Stimulated activated effector memory CD8-positive, alpha-beta T cell treated with anti-CD3 and anti-CD28 coated beads, Interleukin-12 subunit alpha, Interleukin-12 subunit beta, amount 100 ng/mL, for 72 hours (primary cell): ENCODE data around the gene SOX8.
A peak's percentile ranks its signal among the peaks of the same experiment; 100 is the strongest.

Source experiments
- ATAC-seq: fragments of 150-1000 bp; cut with Tn5 transposase; 2 replicates; pipeline ENCODE4 v1.10.0; 2021
- DNase-seq, 2 donors: peaks; one replicate each; pipeline ENCODE4 v3.0.0; 2021 to 2022; ENCODE audit warnings: low spot score in 2 of 2
- H3K27ac Mint-ChIP-seq: one replicate; pipeline ENCODE4 v1.8.0; 2022; ENCODE audit warnings: mild to moderate bottlenecking, mixed read lengths
- H3K36me3 Mint-ChIP-seq: one replicate; pipeline ENCODE4 v1.8.0; 2022; ENCODE audit warnings: mild to moderate bottlenecking, mixed read lengths
- H3K4me1 Mint-ChIP-seq: one replicate; pipeline ENCODE4 v1.8.0; 2022; ENCODE audit warnings: mixed read lengths
- H3K4me3 Mint-ChIP-seq: one replicate; pipeline ENCODE4 v1.8.0; 2022; ENCODE audit warnings: mild to moderate bottlenecking, mixed read lengths
- H3K9me3 Mint-ChIP-seq: one replicate; pipeline ENCODE4 v1.8.0; 2022; ENCODE audit warnings: mixed read lengths

Gene SOX8

GRCh38 chr16:986411-986810 lies 4.8 kb downstream of the SOX8 start:
- ATAC-seq (no peak), DNase-seq (no peak)
- H3K4me3 Mint-ChIP-seq = no peak overlapping the region
- H3K4me1 Mint-ChIP-seq = no peaks in the 10 kb centered on the region
- H3K36me3 Mint-ChIP-seq = no peaks in the 10 kb centered on the region
- H3K27ac Mint-ChIP-seq = no peak overlapping the region
- no peaks in the 10 kb centered on the region for H3K9me3 Mint-ChIP-seq

DNA sequence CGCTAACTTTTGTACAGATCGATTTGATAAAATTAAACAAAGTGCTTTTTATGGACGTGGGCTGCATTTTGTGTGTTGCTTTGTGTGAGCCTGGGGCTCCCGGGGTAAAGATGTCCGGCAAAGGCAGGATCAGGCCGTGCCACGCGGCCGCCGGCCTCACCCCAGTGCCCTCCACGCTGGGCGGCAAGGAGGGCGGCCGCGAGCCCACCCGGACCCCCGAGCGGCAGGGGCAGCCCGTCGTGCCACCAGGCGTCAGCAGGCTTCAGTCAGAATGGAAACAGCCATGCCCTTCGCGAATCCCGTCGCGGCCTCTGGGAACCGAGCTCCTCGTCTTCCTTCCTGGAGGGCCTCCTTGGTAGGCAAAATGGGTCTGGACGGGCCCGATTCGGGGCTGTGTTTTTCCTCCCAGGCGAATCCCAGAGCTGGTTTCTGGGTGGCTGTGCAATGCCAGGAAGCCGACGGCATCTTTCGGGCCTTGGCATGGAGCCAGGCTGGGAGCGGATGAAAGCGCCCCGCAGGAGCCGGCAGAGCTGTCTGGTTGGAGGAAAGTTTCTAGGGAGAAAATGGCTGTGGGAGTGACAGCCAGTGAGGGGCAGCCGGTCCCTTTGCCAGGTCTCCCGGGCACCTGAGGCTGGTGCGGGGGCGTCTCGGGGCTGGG lies 5.5 kb downstream of the SOX8 start:
- H3K4me1 Mint-ChIP-seq = no peaks in the 10 kb centered on the region
- no peak for DNase-seq
- H3K27ac Mint-ChIP-seq = no peak overlapping the region
- no peaks in the 10 kb centered on the region for H3K9me3 Mint-ChIP-seq
- no peak for ATAC-seq
- no peaks in the 10 kb centered on the region for H3K36me3 Mint-ChIP-seq
- H3K4me3 Mint-ChIP-seq = no peak overlapping the region

- DNase-seq = no peak
- Mint-ChIP-seq H3K36me3 (no peaks in the 10 kb centered on the region), H3K9me3 (no peaks in the 10 kb centered on the region), H3K4me1 (no peaks in the 10 kb centered on the region), H3K27ac (no peak overlapping the region), H3K4me3 (no peak overlapping the region)
- ATAC-seq = no peak
These were observed 6.3 kb downstream of the SOX8 start for GRCh38 chr16:987906-988305.

DNA sequence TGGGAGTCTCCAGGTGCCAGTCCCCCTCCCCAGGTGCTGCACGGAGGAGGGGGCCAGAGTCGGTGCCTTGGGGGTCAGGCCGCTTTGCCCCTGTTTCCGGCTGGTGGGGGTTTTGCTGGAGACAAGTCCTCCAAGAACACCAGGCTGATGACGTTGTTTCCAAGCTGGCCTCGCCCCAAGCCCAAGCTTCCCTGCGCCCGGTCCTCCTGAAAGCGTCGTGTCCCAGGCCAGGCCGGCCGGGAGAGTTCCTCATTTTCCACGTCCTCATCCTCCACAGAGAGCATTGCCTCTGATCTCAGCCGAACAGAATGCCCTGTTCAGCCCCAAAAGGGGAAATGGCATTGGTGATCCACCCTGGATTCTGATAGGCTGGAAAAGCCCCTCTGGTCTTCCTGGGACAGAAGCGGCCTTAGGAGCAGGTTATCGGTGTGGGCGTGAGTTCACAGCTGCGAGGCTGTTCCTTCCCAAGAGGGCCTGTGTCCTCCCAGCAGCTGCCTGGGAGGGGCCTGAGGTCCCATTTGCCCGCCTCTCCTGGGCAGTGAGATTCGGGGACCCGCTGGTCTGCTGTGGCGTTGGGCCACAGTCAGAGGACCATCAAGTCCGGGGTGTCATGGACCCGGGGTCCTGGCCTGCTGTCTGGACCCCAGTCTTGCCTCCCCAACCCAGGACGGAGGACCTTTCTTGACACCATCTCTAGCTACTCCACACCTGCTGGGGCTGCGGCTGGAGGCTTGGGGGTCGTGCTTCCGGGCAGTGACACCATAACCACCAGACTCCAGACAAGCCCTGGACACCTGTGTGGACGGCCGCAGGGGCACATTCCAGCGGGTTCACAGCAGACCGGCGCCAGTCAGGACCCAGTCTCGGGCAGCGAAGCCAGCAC lies 7.1 kb downstream of the SOX8 start:
- H3K9me3 Mint-ChIP-seq = no peaks in the 10 kb centered on the region
- H3K36me3 Mint-ChIP-seq = no peaks in the 10 kb centered on the region
- H3K27ac Mint-ChIP-seq = no peak overlapping the region
- H3K4me3 Mint-ChIP-seq = no peak overlapping the region
- H3K4me1 Mint-ChIP-seq = no peaks in the 10 kb centered on the region
- no peak for DNase-seq
- no peak for ATAC-seq

GRCh38 chr16:989354-989814 lies 7.8 kb downstream of the SOX8 start:
- H3K4me3 Mint-ChIP-seq = no peak overlapping the region
- H3K4me1 Mint-ChIP-seq = no peaks in the 10 kb centered on the region
- no peak for ATAC-seq
- no peak overlapping the region for H3K27ac Mint-ChIP-seq
- no peaks in the 10 kb centered on the region for H3K36me3 Mint-ChIP-seq
- H3K9me3 Mint-ChIP-seq = no peaks in the 10 kb centered on the region
- no peak for DNase-seq

DNA sequence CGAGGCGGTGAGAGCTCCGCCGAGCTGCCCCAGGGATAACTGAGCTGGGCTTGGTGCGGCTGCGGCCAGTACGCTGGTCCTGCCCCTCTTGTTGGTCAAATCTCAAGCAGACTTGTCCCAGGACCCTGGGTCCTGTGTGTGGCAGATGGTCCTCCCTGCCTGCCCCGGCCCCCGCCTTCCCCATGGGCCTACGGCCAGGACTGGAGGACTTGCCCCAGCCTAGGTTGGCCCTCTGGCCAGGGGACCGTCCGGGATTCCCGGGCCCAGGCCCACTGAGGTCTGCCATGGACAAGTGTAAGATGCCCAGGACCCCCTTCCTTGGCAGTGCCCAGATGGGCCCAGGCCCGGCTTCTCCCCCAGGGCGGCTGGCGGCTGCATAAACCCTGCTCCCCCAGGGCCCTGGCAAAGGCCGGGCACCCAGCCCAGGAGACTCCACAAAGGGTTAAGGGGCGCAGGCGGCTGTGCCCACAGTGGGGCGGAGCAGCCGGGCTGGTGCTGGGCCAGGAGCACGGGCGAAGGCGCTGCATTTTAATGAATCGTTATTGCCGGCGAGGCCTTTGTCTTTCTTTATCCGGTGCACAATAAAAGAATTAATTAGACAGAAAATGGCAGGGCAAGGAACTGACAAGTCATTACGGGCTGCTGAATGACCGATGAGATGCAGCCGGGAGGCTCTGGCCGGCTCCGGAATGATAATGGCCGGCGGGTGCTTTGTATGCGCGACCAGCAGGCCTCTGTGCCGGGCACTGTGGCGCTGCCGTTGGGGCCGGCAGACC lies 9.1 kb downstream of the SOX8 start:
- ATAC-seq (no peak), DNase-seq (no peak)
- Mint-ChIP-seq H3K4me1 (peaks cover 9% of the 10 kb centered on the region), H3K9me3 (no peaks in the 10 kb centered on the region), H3K27ac (no peak overlapping the region), H3K36me3 (no peaks in the 10 kb centered on the region), H3K4me3 (no peak overlapping the region)

DNA sequence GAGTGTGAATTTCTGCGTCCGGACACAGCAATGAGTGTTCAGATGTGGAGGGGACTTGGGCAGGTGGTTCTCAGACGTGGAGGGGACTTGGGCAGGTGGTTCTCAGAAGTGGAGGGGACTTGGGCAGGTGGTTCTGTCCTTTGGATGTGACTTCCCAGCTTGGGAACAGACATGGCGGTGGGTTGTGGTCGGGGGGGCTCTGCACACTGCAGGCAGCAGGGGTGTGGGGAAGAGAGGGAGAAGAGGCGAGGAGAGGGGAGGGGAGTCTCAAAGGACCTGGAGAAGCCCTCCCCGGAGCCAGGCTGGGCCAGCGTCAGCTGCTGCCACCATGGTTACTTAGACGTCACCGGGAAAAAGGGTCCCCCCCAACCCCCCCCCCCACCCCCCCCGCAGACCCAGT lies 9.8 kb downstream of the SOX8 start:
- Mint-ChIP-seq H3K4me1 (peaks cover 15% of the 10 kb centered on the region), H3K27ac (no peak overlapping the region), H3K9me3 (no peaks in the 10 kb centered on the region), H3K36me3 (no peaks in the 10 kb centered on the region), H3K4me3 (no peak overlapping the region)
- DNase-seq (no peak), ATAC-seq (no peak)

GRCh38 chr16:991773-992172 lies 10.2 kb downstream of the SOX8 start:
- Mint-ChIP-seq H3K4me1 (peaks cover 19% of the 10 kb centered on the region), H3K36me3 (no peaks in the 10 kb centered on the region), H3K27ac (no peak overlapping the region), H3K9me3 (no peaks in the 10 kb centered on the region), H3K4me3 (no peak overlapping the region)
- DNase-seq (no peak), ATAC-seq (no peak)

DNA sequence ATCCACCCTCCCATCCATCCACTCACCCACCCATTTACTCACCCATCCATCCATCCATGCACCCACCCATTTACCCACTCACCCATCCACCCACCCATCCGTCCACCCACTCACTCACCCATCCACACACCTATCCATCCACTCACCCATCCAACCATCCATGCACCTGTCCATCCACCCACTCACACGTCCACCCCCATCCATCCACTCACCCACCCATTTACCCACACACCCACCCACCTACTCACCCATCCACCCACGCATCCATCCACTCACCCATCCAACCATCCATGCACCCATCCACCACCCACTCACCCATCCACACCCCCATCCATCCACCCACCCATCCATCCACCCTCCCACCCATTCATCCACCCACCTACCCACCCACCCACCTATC lies 12.2 kb downstream of the SOX8 start:
- H3K9me3 Mint-ChIP-seq = no peaks in the 10 kb centered on the region
- H3K36me3 Mint-ChIP-seq = no peaks in the 10 kb centered on the region
- ATAC-seq (no peak), DNase-seq (no peak)
- H3K4me1 Mint-ChIP-seq = peaks cover 39% of the 10 kb centered on the region
- no peak overlapping the region for H3K27ac Mint-ChIP-seq
- no peak overlapping the region for H3K4me3 Mint-ChIP-seq

GRCh38 chr16:995087-995486 lies 13.5 kb downstream of the SOX8 start:
- H3K27ac Mint-ChIP-seq = peak overlapping the region; percentile 41
- peaks cover 40% of the 10 kb centered on the region for H3K4me1 Mint-ChIP-seq
- no peak overlapping the region for H3K4me3 Mint-ChIP-seq
- H3K9me3 Mint-ChIP-seq = no peaks in the 10 kb centered on the region
- no peak for ATAC-seq
- H3K36me3 Mint-ChIP-seq = no peaks in the 10 kb centered on the region
- DNase-seq = no peak

DNA sequence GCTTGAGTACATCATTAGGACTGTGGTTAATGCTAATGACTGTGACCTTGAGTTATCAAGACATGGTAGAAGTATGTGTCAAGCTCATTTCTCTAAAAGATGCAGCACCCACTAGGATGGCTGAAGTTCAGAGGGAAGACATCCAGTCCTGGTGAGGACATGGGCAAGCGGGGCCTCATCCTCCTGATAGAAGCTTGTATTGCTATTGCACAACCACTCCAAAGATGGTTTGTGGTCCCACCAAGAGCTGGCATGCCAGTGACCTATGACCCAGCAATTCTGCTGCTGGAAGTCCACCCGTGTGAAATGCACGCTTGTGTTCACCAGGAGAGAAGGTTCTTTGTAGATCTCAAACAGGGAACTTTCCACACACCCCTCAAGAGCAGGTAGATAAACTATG lies 14.2 kb downstream of the SOX8 start:
- Mint-ChIP-seq H3K27ac (no peak overlapping the region), H3K4me1 (peaks cover 40% of the 10 kb centered on the region), H3K9me3 (no peaks in the 10 kb centered on the region), H3K36me3 (no peaks in the 10 kb centered on the region), H3K4me3 (peak overlapping the region; percentile 71)
- ATAC-seq (no peak), DNase-seq (no peak)

DNA sequence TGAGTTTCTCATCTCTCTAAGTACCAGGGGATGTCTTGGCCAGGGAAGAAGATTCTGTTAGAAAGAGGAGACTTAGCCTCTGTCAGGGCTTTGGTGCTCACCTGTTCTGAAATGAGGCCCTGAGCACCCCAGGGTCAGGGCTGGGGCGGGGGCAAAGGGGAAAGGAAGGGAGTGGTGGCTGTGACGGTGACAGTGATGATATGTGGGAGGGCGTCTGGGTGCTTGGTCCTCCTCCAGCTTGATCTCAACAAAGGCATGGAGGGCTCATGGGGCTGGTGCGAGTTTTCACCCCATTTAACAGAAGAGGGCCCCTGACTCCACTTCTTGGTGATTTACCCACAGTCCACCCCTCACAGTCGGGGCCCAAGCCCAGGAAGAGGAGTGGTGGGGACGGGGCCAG lies 15.1 kb downstream of the SOX8 start:
- peak; percentile 3 for ATAC-seq
- Mint-ChIP-seq H3K27ac (peak overlapping the region; percentile 89), H3K4me1 (peaks cover 40% of the 10 kb centered on the region), H3K4me3 (peak overlapping the region; percentile 71), H3K36me3 (no peaks in the 10 kb centered on the region), H3K9me3 (no peaks in the 10 kb centered on the region)
- no peak for DNase-seq

DNA sequence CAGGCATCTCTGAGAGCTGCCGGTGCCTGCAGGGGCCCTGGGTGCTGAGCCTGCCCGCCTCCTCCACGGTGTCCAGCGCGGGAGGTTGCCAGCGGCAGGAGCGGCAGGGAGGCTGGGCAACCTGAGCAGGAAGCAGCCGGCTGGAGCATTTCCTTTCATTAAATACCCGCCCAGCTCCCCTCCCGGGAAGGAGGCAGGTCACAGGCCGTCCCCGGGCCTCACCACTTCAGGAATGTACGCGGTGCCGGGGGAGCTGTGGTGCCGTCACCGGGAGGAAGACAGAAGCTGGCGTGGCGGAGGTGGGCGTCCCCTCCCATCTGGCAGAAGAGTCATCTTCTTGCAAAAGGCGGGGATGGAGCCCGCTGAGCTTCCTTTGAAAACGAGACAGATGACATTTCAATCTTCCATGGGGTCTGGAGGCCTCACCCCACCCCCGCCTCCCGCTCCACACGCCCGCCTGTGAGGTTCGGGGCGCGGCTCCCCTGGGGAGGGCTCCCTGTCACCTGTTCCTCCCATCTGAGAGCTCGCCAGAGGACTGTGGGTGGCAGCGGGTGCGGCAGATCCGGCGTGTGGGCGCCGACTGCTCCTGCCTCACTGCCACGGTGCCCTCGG lies 16.0 kb downstream of the SOX8 start:
- DNase-seq = no peak
- Mint-ChIP-seq H3K9me3 (no peaks in the 10 kb centered on the region), H3K4me1 (peaks cover 47% of the 10 kb centered on the region), H3K27ac (peak overlapping the region; percentile 89), H3K36me3 (no peaks in the 10 kb centered on the region), H3K4me3 (peak overlapping the region; percentile 71)
- peak; percentile 66 for ATAC-seq

GRCh38 chr16:998211-998610 lies 16.6 kb downstream of the SOX8 start:
- Mint-ChIP-seq H3K36me3 (no peaks in the 10 kb centered on the region), H3K4me1 (peaks cover 53% of the 10 kb centered on the region)
- ATAC-seq = peak; percentile 2

GRCh38 chr16:998615-999014 lies 17.0 kb downstream of the SOX8 start:
- Mint-ChIP-seq H3K36me3 (no peaks in the 10 kb centered on the region), H3K4me3 (no peak overlapping the region), H3K4me1 (peaks cover 55% of the 10 kb centered on the region), H3K9me3 (no peaks in the 10 kb centered on the region), H3K27ac (peak overlapping the region; percentile 89)
- no peak for ATAC-seq
- DNase-seq = no peak

More at GRCh38 chr16:998211-998610, 16.6 kb downstream of the SOX8 start:
- H3K9me3 Mint-ChIP-seq = no peaks in the 10 kb centered on the region
- peak overlapping the region; percentile 71 for H3K4me3 Mint-ChIP-seq
- peak overlapping the region; percentile 89 for H3K27ac Mint-ChIP-seq
- no peak for DNase-seq
